ENCODE data around the gene CCDC110. TPM values are rescaled to one million over a fixed set of nuclear protein-coding genes. Genes with fewer than 3 reads are reported as not detected.

CCDC110 gene
- polyA plus RNA-seq, 1 donor from 2014 or later: 0.21 TPM

GRCh38 chr4:185404031-185404430 is 67.5 kb downstream of the CCDC110 start:
- H2AFZ ChIP-seq (ENCODE audit: low read depth, low read length): no peak overlapping the region
- H3K9me2 ChIP-seq (ENCODE audit: insufficient read depth, low read length): no peaks in the 10 kb centered on the region
- H3K4me2 ChIP-seq (ENCODE audit: low read length): no peak overlapping the region
- no peaks in the 10 kb centered on the region for H4K20me1 ChIP-seq (ENCODE audit: insufficient read depth)
- H3K9ac ChIP-seq (ENCODE audit: low read length): no peak overlapping the region
- no peaks in the 10 kb centered on the region for H3K9me3 ChIP-seq (ENCODE audit: low read length)
- H3K79me2 ChIP-seq (replicated peaks; ENCODE audit: insufficient read depth, low read length): no peaks in the 10 kb centered on the region
- H3K27me3 ChIP-seq (ENCODE audit: insufficient read depth, low read depth, low read length): no peaks in the 10 kb centered on the region
- no peak overlapping the region for H3K4me3 ChIP-seq (ENCODE audit: low read length)
- peaks cover 5% of the 10 kb centered on the region for H3K36me3 ChIP-seq (ENCODE audit: insufficient read depth, low read length)
- no peaks in the 10 kb centered on the region for H3F3A ChIP-seq (ENCODE audit: insufficient read depth, low read length, poor library complexity, severe bottlenecking)
- H3K27ac ChIP-seq (ENCODE audit: low read length): no peak overlapping the region
- TF ChIP-seq MXI1 (conservative IDR thresholded peaks at IDR 0.05; ENCODE audit: poor library complexity, severe bottlenecking) (no peak), POLR2AphosphoS5 (IDR thresholded peaks at IDR 0.05) (no peak)

- TF ChIP-seq MXI1 (conservative IDR thresholded peaks at IDR 0.05; ENCODE audit: poor library complexity, severe bottlenecking) (no peak), POLR2AphosphoS5 (IDR thresholded peaks at IDR 0.05) (no peak), SMC3 (conservative IDR thresholded peaks at IDR 0.05; ENCODE audit: poor library complexity) (no peak), CTCF (IDR thresholded peaks at IDR 0.05; ENCODE audit: poor library complexity, severe bottlenecking) (no peak), REST (IDR thresholded peaks at IDR 0.05; ENCODE audit: borderline replicate concordance) (no peak), EP300 (conservative IDR thresholded peaks at IDR 0.05; ENCODE audit: poor library complexity, severe bottlenecking) (no peak)
- no peaks in the 10 kb centered on the region for H3K9me3 ChIP-seq (ENCODE audit: low read length)
- H4K20me1 ChIP-seq (ENCODE audit: insufficient read depth): no peaks in the 10 kb centered on the region
Measured at GRCh38 chr4:185399466-185399865, 72.1 kb downstream of the CCDC110 start.

GRCh38 chr4:185398618-185399017 is 72.9 kb downstream of the CCDC110 start:
- Histone ChIP-seq H4K20me1 (ENCODE audit: insufficient read depth) (no peaks in the 10 kb centered on the region), H3K4me2 (ENCODE audit: low read length) (no peak overlapping the region), H3F3A (ENCODE audit: insufficient read depth, low read length, poor library complexity, severe bottlenecking) (no peaks in the 10 kb centered on the region), H3K4me3 (ENCODE audit: low read length) (no peak overlapping the region), H2AFZ (ENCODE audit: low read depth, low read length) (no peak overlapping the region), H3K9ac (ENCODE audit: low read length) (no peak overlapping the region), H3K27ac (ENCODE audit: low read length) (no peak overlapping the region), H3K9me3 (ENCODE audit: low read length) (no peaks in the 10 kb centered on the region), H3K9me2 (ENCODE audit: insufficient read depth, low read length) (no peaks in the 10 kb centered on the region), H3K27me3 (ENCODE audit: insufficient read depth, low read depth, low read length) (no peaks in the 10 kb centered on the region), H3K36me3 (ENCODE audit: insufficient read depth, low read length) (peaks cover 5% of the 10 kb centered on the region), H3K79me2 (replicated peaks; ENCODE audit: insufficient read depth, low read length) (no peaks in the 10 kb centered on the region)
- no peak for TF ChIP-seq RAD21 (conservative IDR thresholded peaks at IDR 0.05)
- no peak for TF ChIP-seq EP300 (conservative IDR thresholded peaks at IDR 0.05; ENCODE audit: poor library complexity, severe bottlenecking)
- no peak for TF ChIP-seq REST (IDR thresholded peaks at IDR 0.05; ENCODE audit: borderline replicate concordance)
- TF ChIP-seq MXI1 (conservative IDR thresholded peaks at IDR 0.05; ENCODE audit: poor library complexity, severe bottlenecking): no peak
- TF ChIP-seq EZH2 (IDR thresholded peaks at IDR 0.05; ENCODE audit: borderline replicate concordance, insufficient read depth, low read length, poor library complexity, severe bottlenecking): no peak
- no peak for TF ChIP-seq POLR2AphosphoS5 (IDR thresholded peaks at IDR 0.05)
- TF ChIP-seq CTCF (IDR thresholded peaks at IDR 0.05; ENCODE audit: poor library complexity, severe bottlenecking): no peak
- TF ChIP-seq TAF1 (IDR thresholded peaks at IDR 0.05; ENCODE audit: low read depth): no peak
- no peak for TF ChIP-seq SMC3 (conservative IDR thresholded peaks at IDR 0.05; ENCODE audit: poor library complexity)

More at GRCh38 chr4:185399466-185399865, 72.1 kb downstream of the CCDC110 start:
- Histone ChIP-seq H3K4me2 (ENCODE audit: low read length) (no peak overlapping the region), H3F3A (ENCODE audit: insufficient read depth, low read length, poor library complexity, severe bottlenecking) (no peaks in the 10 kb centered on the region), H3K27ac (ENCODE audit: low read length) (no peak overlapping the region), H3K4me3 (ENCODE audit: low read length) (no peak overlapping the region), H2AFZ (ENCODE audit: low read depth, low read length) (no peak overlapping the region), H3K9ac (ENCODE audit: low read length) (no peak overlapping the region), H3K79me2 (replicated peaks; ENCODE audit: insufficient read depth, low read length) (no peaks in the 10 kb centered on the region), H3K36me3 (ENCODE audit: insufficient read depth, low read length) (peaks cover 5% of the 10 kb centered on the region), H3K27me3 (ENCODE audit: insufficient read depth, low read depth, low read length) (no peaks in the 10 kb centered on the region), H3K9me2 (ENCODE audit: insufficient read depth, low read length) (no peaks in the 10 kb centered on the region)
